ENCODE measurements around the gene KIAA0513. TPM values are rescaled to one million over a fixed set of nuclear protein-coding genes. Genes with fewer than 3 reads are reported as not detected.

The KIAA0513 gene
- total RNA-seq, 1 experiment from 2014 or later, result 7.8 TPM

GRCh38 chr16:85029408-85029784 lies 1.8 kb downstream of the KIAA0513 start (continued):
- TF ChIP-seq ARID4B (CRISPR knock-in tag; IDR thresholded peaks at IDR 0.05; ENCODE audit: borderline replicate concordance) (no peak), NR1H2 (CRISPR knock-in tag; IDR thresholded peaks at IDR 0.05) (no peak), USF2 (CRISPR knock-in tag; IDR thresholded peaks at IDR 0.05) (no peak), RELA (CRISPR knock-in tag; IDR thresholded peaks at IDR 0.05; ENCODE audit: borderline replicate concordance) (no peak), ELF4 (CRISPR knock-in tag; IDR thresholded peaks at IDR 0.05; ENCODE audit: low read depth) (no peak), CREM (CRISPR knock-in tag; IDR thresholded peaks at IDR 0.05) (no peak)

DNA sequence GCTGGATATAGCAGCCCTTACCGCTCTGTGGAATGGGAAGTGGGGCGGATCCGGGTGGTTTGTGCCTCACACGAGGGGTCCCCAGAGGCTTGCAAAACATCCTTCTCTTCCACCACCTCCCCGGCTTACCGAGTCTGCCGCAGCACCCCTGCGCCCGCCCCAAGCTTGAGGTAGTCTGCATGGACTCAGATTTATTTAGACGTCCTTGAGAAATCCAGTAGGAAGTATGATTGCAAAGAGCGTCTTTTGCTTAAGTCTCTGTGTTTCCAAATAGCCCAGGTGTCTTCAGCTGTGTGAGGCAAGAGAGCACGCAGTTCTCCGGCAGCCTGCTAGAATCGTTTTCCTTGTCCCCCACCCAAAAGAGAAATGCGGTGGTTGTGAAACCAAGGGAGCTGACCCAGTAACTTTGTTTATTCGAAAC lies 2.4 kb downstream of the KIAA0513 start:
- CTCF ChIA-PET, result no interaction called here
- Mint-ChIP-seq H3K36me3 (no peaks in the 10 kb centered on the region), H3K27ac (peak overlapping the region; percentile 40; the same call in 1 of the 2 replicates), H3K27me3 (ENCODE audit: low read depth) (peaks cover 32% of the 10 kb centered on the region), H3K9me3 (no peaks in the 10 kb centered on the region), H3K4me3 (no peak overlapping the region), H3K4me1 (peaks cover 27% of the 10 kb centered on the region)
- POLR2A ChIA-PET, result no interaction called here
- DNase-seq (ENCODE audit: low spot score) (no peak), ATAC-seq (no peak)
- TF ChIP-seq, protein P1, sequence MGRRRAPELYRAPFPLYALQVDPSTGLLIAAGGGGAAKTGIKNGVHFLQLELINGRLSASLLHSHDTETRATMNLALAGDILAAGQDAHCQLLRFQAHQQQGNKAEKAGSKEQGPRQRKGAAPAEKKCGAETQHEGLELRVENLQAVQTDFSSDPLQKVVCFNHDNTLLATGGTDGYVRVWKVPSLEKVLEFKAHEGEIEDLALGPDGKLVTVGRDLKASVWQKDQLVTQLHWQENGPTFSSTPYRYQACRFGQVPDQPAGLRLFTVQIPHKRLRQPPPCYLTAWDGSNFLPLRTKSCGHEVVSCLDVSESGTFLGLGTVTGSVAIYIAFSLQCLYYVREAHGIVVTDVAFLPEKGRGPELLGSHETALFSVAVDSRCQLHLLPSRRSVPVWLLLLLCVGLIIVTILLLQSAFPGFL (CRISPR knock-in tag; IDR thresholded peaks at IDR 0.05; ENCODE audit: borderline replicate concordance), result no peak
- TF ChIP-seq KAT7 (CRISPR knock-in tag; IDR thresholded peaks at IDR 0.05; ENCODE audit: borderline replicate concordance) (no peak), NFYB (CRISPR knock-in tag; conservative IDR thresholded peaks at IDR 0.05; ENCODE audit: low read depth) (no peak)
- TF ChIP-seq, protein P2, sequence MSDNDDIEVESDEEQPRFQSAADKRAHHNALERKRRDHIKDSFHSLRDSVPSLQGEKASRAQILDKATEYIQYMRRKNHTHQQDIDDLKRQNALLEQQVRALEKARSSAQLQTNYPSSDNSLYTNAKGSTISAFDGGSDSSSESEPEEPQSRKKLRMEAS (CRISPR knock-in tag; IDR thresholded peaks at IDR 0.05), result no peak

GRCh38 chr16:85031451-85031850 lies 3.9 kb downstream of the KIAA0513 start:
- ChIA-PET CTCF (no interaction called here), POLR2A (no interaction called here)
- Mint-ChIP-seq H3K27me3 (ENCODE audit: low read depth) (peaks cover 21% of the 10 kb centered on the region), H3K27ac (no peak overlapping the region), H3K4me1 (peaks cover 27% of the 10 kb centered on the region), H3K9me3 (no peaks in the 10 kb centered on the region), H3K4me3 (no peak overlapping the region), H3K36me3 (no peaks in the 10 kb centered on the region)
- ATAC-seq (no peak), DNase-seq (ENCODE audit: low spot score) (no peak)
- TF ChIP-seq SMAD3 (CRISPR knock-in tag; IDR thresholded peaks at IDR 0.05; ENCODE audit: borderline replicate concordance), result no peak
- TF ChIP-seq CBFB (CRISPR knock-in tag; IDR thresholded peaks at IDR 0.05; ENCODE audit: low read depth), result no peak
- no peak for TF ChIP-seq SP1 (CRISPR knock-in tag; conservative IDR thresholded peaks at IDR 0.05)
- TF ChIP-seq, protein P3, sequence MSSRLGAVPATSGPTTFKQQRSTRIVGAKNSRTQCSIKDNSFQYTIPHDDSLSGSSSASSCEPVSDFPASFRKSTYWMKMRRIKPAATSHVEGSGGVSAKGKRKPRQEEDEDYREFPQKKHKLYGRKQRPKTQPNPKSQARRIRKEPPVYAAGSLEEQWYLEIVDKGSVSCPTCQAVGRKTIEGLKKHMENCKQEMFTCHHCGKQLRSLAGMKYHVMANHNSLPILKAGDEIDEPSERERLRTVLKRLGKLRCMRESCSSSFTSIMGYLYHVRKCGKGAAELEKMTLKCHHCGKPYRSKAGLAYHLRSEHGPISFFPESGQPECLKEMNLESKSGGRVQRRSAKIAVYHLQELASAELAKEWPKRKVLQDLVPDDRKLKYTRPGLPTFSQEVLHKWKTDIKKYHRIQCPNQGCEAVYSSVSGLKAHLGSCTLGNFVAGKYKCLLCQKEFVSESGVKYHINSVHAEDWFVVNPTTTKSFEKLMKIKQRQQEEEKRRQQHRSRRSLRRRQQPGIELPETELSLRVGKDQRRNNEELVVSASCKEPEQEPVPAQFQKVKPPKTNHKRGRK (CRISPR knock-in tag; IDR thresholded peaks at IDR 0.05; ENCODE audit: borderline replicate concordance), result no peak
- TF ChIP-seq ZSCAN18 (CRISPR knock-in tag; IDR thresholded peaks at IDR 0.05), result no peak
- TF ChIP-seq CREB1 (CRISPR knock-in tag; IDR thresholded peaks at IDR 0.05), result no peak
- TF ChIP-seq USF1 (CRISPR knock-in tag; IDR thresholded peaks at IDR 0.05), result no peak
- no peak for TF ChIP-seq USF2 (CRISPR knock-in tag; IDR thresholded peaks at IDR 0.05)
- no peak for TF ChIP-seq GRHL2 (CRISPR knock-in tag; IDR thresholded peaks at IDR 0.05; ENCODE audit: insufficient replicate concordance, severe bottlenecking)
- no peak for TF ChIP-seq MLX (CRISPR knock-in tag; IDR thresholded peaks at IDR 0.05)
- TF ChIP-seq OVOL2 (CRISPR knock-in tag; IDR thresholded peaks at IDR 0.05; ENCODE audit: borderline replicate concordance), result no peak

All from WTC11 (cell line).